Raji (cell line): Measurements from ENCODE around the gene ZNF79.

Experiments used
- POLR2A ChIP-seq: IDR thresholded peaks from 2 replicates; pipeline ENCODE4 v1.6.1; 2011; ENCODE audit warnings: low read depth, low read length, control low read depth; ENCODE audit not compliant: insufficient read depth

Gene ZNF79

GRCh38 chr9:127451858-127452656 lies 27.9 kb downstream of the ZNF79 start:
- peak; percentile 46; the same call in 1 of the 2 replicates for TF ChIP-seq POLR2A

DNA sequence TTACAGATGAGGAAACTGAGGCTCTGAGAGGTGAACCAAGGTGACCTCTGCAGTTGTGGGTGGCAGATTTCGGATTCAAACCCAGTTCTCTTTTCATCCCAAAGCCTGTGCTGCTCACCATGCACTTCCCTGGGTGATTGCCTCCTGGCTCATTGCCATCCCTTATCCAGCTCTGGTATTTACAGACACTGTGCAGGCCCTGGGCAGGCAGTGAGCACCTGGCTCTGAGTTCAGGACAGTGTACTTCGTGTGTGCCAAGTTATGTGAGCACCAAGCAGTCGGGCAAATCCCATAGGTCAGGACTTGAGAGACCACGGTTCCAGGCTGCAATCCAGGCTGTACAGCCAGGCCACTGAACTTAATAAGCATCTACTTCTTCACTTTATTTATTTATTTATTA lies 28.5 kb downstream of the ZNF79 start:
- TF ChIP-seq POLR2A, result no peak

- TF ChIP-seq POLR2A, result no peak
Measured at GRCh38 chr9:127455324-127455992, 31.3 kb downstream of the ZNF79 start.

DNA sequence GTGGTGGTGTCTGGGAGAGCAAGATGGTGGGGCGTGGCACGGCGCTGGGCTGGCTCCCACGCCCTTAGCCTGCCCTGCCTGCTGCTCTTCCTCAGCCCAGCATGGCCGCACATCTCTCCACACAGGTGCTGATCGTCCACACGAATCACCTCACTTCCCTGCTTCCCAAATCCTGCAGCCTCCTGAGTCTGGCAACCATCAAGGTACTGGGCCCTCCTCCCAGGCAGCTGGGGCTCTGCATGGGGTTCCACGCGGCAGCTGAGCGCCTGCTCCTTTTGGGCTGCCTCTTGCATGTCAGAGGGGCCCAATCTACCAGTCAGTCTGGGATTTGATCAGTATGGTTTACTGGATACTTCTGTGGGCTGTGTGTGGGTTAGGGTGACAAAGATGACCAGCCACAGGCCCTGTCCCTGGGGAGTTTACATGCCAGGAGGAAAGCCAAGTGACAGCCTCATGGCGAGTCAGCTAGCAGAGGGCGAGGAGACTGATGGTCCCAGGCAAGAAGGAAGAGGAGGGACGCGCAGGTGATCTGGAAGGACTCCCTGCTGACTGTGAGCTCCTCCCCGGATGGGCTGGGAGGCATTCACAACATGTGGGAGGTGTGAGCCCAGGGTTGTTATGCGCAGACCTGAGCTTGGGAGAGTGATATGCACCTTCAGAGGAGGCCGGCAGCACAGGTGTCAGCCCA lies 33.2 kb downstream of the ZNF79 start:
- no peak for TF ChIP-seq POLR2A

DNA sequence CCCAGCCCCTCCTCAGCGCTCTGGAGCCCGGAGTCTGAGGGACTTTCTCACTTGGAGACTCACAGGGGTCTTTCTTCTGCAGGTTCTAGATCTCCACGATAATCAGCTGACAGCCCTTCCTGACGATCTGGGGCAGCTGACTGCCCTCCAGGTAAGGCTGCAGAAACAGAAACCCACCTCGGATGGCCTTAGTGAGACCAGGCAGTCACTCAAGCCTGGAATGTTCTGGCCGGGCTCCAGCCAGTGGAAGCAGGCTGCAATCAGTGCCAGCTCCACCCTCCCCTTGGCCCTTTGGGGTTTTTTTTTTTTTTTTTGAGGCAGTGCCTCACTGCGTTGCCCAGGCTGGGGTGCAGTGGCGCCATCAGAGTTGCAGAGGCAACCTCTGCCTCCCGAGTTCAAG lies 34.7 kb downstream of the ZNF79 start:
- no peak for TF ChIP-seq POLR2A

- no peak for TF ChIP-seq POLR2A
Measured at GRCh38 chr9:127463382-127463781, 39.2 kb downstream of the ZNF79 start.

- TF ChIP-seq POLR2A, result no peak
Measured at GRCh38 chr9:127463911-127464310, 39.7 kb downstream of the ZNF79 start.

DNA sequence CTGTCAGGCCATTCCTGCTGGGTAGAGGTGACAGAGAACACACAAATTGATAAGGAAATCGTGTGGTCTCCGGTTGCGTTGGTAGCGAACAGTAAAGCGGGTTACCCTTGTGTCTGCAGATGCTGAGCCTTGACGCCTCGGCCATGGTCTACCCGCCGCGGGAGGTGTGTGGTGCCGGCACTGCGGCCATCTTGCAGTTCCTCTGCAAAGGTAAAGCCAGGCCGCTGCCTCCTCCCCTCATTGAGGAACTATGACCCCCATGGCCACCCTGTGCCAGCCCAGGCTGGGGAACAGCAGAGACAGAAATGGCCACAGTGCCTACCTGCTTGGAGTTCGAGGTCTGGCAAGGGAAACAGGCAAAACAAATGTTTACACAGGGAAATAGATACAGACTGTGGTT lies 43.4 kb downstream of the ZNF79 start:
- TF ChIP-seq POLR2A, result no peak

DNA sequence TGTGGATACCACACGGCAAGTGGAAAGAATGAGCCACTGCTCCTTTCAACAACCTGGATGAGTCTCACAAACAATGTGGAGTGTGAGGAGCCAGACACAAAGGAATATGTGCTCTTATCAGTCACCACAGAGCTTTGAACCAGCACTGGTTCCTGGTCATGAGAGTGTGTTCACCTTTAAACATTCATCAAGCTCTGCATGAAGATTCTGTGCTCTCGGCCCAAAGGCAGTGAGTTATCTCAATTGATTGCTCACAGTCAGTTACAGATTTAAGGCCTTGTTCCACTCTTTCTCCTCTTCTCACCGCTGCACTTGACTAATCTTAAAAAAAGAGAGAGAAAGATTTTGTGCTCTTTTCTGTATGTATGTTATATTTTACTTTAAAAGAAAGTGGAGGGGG lies 46.5 kb downstream of the ZNF79 start:
- no peak for TF ChIP-seq POLR2A

DNA sequence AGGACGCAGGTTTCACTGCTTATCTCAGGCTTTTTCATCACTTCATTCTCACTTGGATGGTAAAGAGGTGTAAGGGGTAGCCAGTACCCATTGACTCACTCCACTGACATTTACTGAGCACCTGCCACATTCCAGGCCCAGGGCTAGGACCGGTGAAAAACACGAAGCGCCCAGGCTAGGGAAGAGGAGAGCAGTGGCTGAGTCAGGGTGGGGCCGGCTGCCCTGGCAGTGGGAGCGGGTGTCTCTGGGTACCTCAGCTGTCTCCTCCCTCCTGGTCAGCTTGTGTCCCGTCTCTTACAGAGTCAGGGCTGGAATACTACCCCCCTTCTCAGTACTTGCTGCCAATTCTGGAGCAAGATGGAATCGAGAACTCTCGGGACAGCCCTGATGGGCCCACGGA lies 49.3 kb downstream of the ZNF79 start:
- no peak for TF ChIP-seq POLR2A

GRCh38 chr9:127473932-127474331 lies 49.8 kb downstream of the ZNF79 start:
- no peak for TF ChIP-seq POLR2A

- no peak for TF ChIP-seq POLR2A
Measured at GRCh38 chr9:127474592-127474991, 50.4 kb downstream of the ZNF79 start.

- TF ChIP-seq POLR2A, result no peak
Measured at GRCh38 chr9:127479507-127480081, 55.4 kb downstream of the ZNF79 start.

DNA sequence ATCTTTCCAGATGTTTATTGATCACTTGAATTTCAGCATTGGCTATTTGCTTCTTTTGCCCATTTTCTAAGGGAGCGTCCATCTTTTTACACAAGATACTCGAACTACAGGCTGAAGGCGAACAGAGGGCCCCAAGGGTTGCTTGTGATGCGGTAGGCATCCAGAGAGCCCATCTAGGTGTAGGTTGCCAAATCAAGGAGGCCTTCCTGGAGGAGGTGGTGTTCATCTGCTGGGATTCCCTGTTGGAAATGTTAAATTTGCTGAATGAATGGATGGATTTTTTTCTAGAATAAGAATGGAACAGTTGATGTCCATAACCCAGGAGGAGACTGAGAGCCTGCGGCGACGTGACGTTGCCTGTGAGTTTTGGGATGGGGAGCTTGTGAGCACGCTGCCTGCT lies 58.5 kb downstream of the ZNF79 start:
- no peak for TF ChIP-seq POLR2A

DNA sequence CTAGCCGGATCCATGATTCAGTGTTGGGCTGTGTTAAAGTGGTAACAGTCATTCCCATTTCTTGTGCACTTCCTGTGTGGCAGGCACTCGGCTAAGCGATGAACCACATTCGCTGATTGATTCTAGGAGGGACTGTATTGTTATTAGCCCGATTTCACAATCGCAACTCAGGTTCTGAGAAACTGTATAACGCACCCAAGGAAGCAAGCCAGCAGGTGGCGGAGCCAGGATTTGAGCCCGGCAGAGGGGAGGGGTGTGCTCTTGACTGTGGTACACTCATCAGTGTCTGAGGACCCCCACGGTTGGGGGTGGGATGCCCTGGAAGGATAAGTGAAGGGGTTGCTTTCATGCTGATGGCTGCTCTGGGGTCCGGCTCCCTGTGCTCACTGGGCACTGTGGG lies 61.8 kb downstream of the ZNF79 start:
- TF ChIP-seq POLR2A, result no peak

DNA sequence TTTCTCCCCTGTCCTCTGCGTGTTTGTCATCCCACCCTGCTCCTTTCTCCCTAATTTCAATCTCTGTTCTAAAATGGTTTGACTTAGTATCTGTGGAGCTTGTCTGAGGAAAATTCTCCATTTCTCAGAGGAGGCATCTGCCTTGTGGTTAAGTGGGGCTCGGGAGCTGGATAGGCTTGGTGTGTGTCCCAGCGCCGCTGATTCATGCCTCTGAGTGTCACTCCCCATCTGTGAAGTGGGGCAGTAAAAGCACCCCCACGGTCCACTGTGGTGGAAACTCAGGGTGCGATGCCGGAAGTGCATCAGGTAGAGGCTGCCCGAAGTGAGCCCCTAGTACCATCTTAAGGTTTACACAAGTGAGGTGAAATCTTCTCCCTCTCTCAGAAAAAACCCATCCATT lies 64.8 kb downstream of the ZNF79 start:
- no peak for TF ChIP-seq POLR2A

DNA sequence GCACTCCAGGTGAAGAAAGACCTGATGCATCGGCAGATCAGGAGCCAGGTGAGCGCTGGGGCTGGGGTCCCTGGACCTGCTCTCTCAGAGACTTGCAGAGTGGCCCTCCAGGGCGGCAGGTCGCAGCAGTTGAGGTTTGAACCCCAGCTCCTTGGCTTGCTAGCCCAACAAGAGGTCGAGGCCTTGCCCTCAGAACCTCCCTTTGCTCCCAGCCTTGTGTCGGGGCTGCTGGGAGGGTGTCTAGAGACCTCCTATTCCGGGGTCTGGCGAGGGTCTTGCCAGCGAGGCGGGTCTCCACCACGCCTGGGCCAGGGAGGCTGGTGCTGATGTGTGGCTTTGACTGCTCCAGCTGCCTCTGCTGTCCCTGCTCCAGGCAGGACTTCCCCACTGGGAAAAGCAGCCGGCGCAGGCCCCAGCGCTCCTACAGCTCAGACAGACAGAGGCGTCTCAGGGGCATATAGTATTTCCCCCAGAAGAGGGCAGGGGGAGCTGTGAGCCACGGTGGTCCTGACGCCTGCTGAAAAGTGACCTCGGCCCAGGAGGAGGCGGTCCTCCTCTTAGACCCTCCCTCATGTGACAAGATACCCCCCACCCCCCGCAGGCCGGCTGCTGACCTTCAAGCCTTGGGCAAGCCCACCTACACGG lies 65.4 kb downstream of the ZNF79 start:
- TF ChIP-seq POLR2A, result no peak
